ENCODE data around the gene CPA1. TPM values are rescaled to one million over a fixed set of nuclear protein-coding genes. Genes with fewer than 3 reads are reported as not detected.

Gene CPA1
- total RNA-seq (2016; rRNA removed; fragmentation: Illumina TruSeq; extraction: Trizol) = 0.20 TPM in 1 of 2 replicates, not detected in the other
- 0.20 and 0.35 TPM in 2 replicates for total RNA-seq (2016; cell fraction: cytosol; rRNA removed; fragmentation: Illumina TruSeq; extraction: Trizol; ENCODE audit: low read depth)
- not detected in 2 replicates for total RNA-seq (2016; cell fraction: insoluble cytoplasmic fraction; rRNA removed; fragmentation: Illumina TruSeq; extraction: Trizol)
- 0.34 TPM in 1 of 2 replicates, not detected in the other for total RNA-seq (2016; cell fraction: membrane; rRNA removed; fragmentation: Illumina TruSeq; extraction: Trizol)
- not detected in 2 replicates for total RNA-seq (2016; cell fraction: nucleus; rRNA removed; fragmentation: Illumina TruSeq; extraction: Trizol)
- polyA plus RNA-seq (2011; rRNA removed) = 0.57 and 0.58 TPM in 2 replicates
- 0.42 and 0.77 TPM in 2 replicates for polyA plus RNA-seq (2011; cell fraction: cytosol; rRNA removed)
- 1.2 and 2.4 TPM in 2 replicates for polyA plus RNA-seq (2011; cell fraction: nucleus; rRNA removed)
- 0.16 TPM in 1 of 2 replicates, not detected in the other for polyA plus RNA-seq (2012)
- polyA plus RNA-seq (2016; cell fraction: cytosol; fragmentation: Illumina TruSeq; extraction: Trizol; ENCODE audit: low read depth) = 0.17 and 0.27 TPM in 2 replicates
- 0.22 TPM in 1 of 2 replicates, not detected in the other for polyA plus RNA-seq (2016; cell fraction: insoluble cytoplasmic fraction; fragmentation: Illumina TruSeq; extraction: Trizol; ENCODE audit: low read depth)
- 0.14 TPM in 1 of 2 replicates, not detected in the other for polyA plus RNA-seq (2016; cell fraction: membrane; fragmentation: Illumina TruSeq; extraction: Trizol; ENCODE audit: low read depth)
- polyA plus RNA-seq (2016; cell fraction: nucleus; fragmentation: Illumina TruSeq; extraction: Trizol; ENCODE audit: insufficient read depth, low read depth) = not detected in 2 replicates
- polyA minus RNA-seq (2011; rRNA and poly(A)+ RNA removed; ENCODE audit: low replicate concordance) = not detected in 2 replicates
- not detected in 2 replicates for polyA minus RNA-seq (2011; cell fraction: cytosol; rRNA and poly(A)+ RNA removed)
- 0.90 and 1.2 TPM in 2 replicates for polyA minus RNA-seq (2011; cell fraction: nucleus; rRNA and poly(A)+ RNA removed)
- not detected for Bru-seq, nascent RNA
- BruChase-seq, experiment 1, labeled RNA remaining after a 6-hour chase = not detected
- not detected for BruChase-seq, experiment 2, labeled RNA remaining after a 2-hour chase
- long read RNA-seq, experiment 1 = 0 reads
- long read RNA-seq, experiment 2 = 0 reads

GRCh38 chr7:130379921-130380860, at the start of gene CPA1:
CPA1 (plus strand) TSS chr7:130380494; CDS start chr7:130380521, 27 bp downstream.
- Histone ChIP-seq H2AFZ (ENCODE audit: low read length) (peak within 1 kb of the TSS; percentile 9), H3K27me3 (ENCODE audit: control insufficient read depth in 1 of 2, insufficient read depth in 2 of 2, low read length in 2 of 2) (peaks cover 4 to 20% of the 10 kb centered on the region in 2 experiments; a peak in 3 of 5 replicates), H3K27ac (ENCODE audit: extremely low read length, insufficient read depth, low read length) (no peak within 1 kb of the TSS), H3K79me2 (ENCODE audit: insufficient read depth, low read length) (no peaks in the 10 kb centered on the region), H3K36me3 (replicated peaks in 1 of 2; ENCODE audit: control insufficient read depth in 1 of 2, insufficient read depth in 2 of 2, low read length in 2 of 2) (no peaks in the 10 kb centered on the region), H3K4me3 (replicated peaks in 1 of 3; ENCODE audit: insufficient read depth in 1 of 3, low read depth in 2 of 3, low read length in 3 of 3) (peak within 1 kb of the TSS; percentile 19 to 68 (median 24); a peak in 5 of 6 replicates), H4K20me1 (ENCODE audit: insufficient read depth, low read length) (no peaks in the 10 kb centered on the region), H3K4me2 (ENCODE audit: low read depth, low read length) (peak within 1 kb of the TSS; percentile 71), H3K9ac (ENCODE audit: insufficient read depth, low read depth, low read length) (peak within 1 kb of the TSS; percentile 28; the same call in 1 of the 2 replicates), H3K4me1 (ENCODE audit: insufficient read depth, low read length) (peaks cover 20% of the 10 kb centered on the region), H3K9me3 (ENCODE audit: low read length) (peaks cover 10% of the 10 kb centered on the region)
- ATAC-seq (peak; percentile 49), FAIRE-seq (no peak), DNase-seq (ENCODE audit: low spot score) (no peak)
- in situ Hi-C loops (cut with HindIII; ENCODE audit: extremely low pct_ligation_motif_present, low pct_unique_long_range_greater_than_20kb) (no loop called here), intact Hi-C loops (cut with micrococcal nuclease; ENCODE audit: unreplicated experiment) (no loop called here)
- 0% methylated on average over 5 of the region's 20 CpGs for WGBS (ENCODE audit: low lambda C conversion rate)
- BruUV-seq (replicated peaks) = no TSS peak
- CTCF ChIA-PET (ENCODE audit: low intra/inter-chr PET ratio, low total read pairs) = no interaction called here
- POLR2A ChIA-PET = no interaction called here
- TF ChIP-seq FOXP4 (CRISPR knock-in tag; IDR thresholded peaks at IDR 0.05) = 0 out of 2 replicates have a peak, but pooled peaks have one; percentile 16
- no peak for TF ChIP-seq BATF2 (CRISPR knock-in tag; IDR thresholded peaks at IDR 0.05)
- no peak for TF ChIP-seq SMARCE1 (IDR thresholded peaks at IDR 0.05; ENCODE audit: borderline replicate concordance)
- peak; percentile 62 for TF ChIP-seq ZNF687 (CRISPR knock-in tag; IDR thresholded peaks at IDR 0.05)
- peak; percentile 18; the same call in 1 of the 2 replicates for TF ChIP-seq ZFP91 (CRISPR knock-in tag; IDR thresholded peaks at IDR 0.05; ENCODE audit: borderline replicate concordance)
